PC-9 (cell line): Measurements from ENCODE around the gene TMEM253.

Experiments
- EZH2 ChIP-seq: fragments of 200-600 bp; sonication (generic); IDR thresholded peaks from 2 replicates; pipeline ENCODE4 v1.8.0; 2017; ENCODE audit warnings: antibody characterized with exemption, low read depth
- TF ChIP-seq, protein P1 (sequence below): fragments of 200-600 bp; sonication (generic); conservative IDR thresholded peaks from 2 replicates; pipeline ENCODE4 v1.6.1; 2017; ENCODE audit warnings: mixed run types, antibody characterized with exemption, mild to moderate bottlenecking, moderate library complexity

DNA sequence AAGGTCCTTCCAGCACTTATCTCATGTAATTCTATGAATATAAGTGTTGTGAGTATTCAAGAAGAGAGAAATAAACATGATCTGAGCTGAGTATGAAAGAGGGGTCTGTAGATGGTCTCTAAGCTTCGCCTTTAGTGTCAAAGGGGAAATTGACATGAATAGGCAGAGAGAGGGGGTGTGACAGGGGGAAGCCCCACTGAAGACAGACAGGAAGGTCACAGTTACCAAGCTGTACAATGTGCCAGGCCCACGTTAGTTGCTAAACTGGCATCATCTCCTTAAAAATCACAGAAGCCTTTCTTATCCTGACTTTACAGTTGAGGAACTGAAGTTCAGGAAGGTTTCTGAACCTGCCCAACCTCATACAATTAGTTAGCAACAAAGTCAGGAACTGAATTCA lies 23.2 kb upstream of the TMEM253 start:
- TF ChIP-seq, protein P1, sequence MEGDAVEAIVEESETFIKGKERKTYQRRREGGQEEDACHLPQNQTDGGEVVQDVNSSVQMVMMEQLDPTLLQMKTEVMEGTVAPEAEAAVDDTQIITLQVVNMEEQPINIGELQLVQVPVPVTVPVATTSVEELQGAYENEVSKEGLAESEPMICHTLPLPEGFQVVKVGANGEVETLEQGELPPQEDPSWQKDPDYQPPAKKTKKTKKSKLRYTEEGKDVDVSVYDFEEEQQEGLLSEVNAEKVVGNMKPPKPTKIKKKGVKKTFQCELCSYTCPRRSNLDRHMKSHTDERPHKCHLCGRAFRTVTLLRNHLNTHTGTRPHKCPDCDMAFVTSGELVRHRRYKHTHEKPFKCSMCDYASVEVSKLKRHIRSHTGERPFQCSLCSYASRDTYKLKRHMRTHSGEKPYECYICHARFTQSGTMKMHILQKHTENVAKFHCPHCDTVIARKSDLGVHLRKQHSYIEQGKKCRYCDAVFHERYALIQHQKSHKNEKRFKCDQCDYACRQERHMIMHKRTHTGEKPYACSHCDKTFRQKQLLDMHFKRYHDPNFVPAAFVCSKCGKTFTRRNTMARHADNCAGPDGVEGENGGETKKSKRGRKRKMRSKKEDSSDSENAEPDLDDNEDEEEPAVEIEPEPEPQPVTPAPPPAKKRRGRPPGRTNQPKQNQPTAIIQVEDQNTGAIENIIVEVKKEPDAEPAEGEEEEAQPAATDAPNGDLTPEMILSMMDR = no peak
- TF ChIP-seq EZH2 = no peak
